GM18507 (cell line): ENCODE measurements around the gene MTM1.

Experiments used
- DNase-seq: peaks from one replicate; pipeline ENCODE4 v3.0.0; 2011; ENCODE audit warnings: low read depth; ENCODE audit not compliant: insufficient read length; ENCODE audit errors: extremely low spot score
- FAIRE-seq: peaks from 2 replicates; lab custom pipeline; 2011; peaks lifted over from hg19 to GRCh38; lab: Jason Lieb, UNC

The MTM1 gene

GRCh38 chrX:150696331-150696730 is 127.9 kb downstream of the MTM1 start:
- peak; percentile 75 for FAIRE-seq
- DNase-seq = no peak

GRCh38 chrX:150696866-150697265 is 128.4 kb downstream of the MTM1 start:
- peak; percentile 78 for FAIRE-seq

GRCh38 chrX:150697641-150698040 is 129.2 kb downstream of the MTM1 start:
- FAIRE-seq (no peak), DNase-seq (no peak)

More at GRCh38 chrX:150696866-150697265, 128.4 kb downstream of the MTM1 start:
- DNase-seq = no peak

GRCh38 chrX:150698981-150699380 is 130.6 kb downstream of the MTM1 start:
- DNase-seq (no peak), FAIRE-seq (no peak)

- DNase-seq = no peak
- no peak for FAIRE-seq
Measured at GRCh38 chrX:150700107-150700506, 131.7 kb downstream of the MTM1 start.

GRCh38 chrX:150701377-150701776 is 133.0 kb downstream of the MTM1 start:
- no peak for DNase-seq
- no peak for FAIRE-seq

GRCh38 chrX:150702966-150703694 is 134.7 kb downstream of the MTM1 start:
- FAIRE-seq (no peak), DNase-seq (no peak)

GRCh38 chrX:150703695-150703974 is 135.2 kb downstream of the MTM1 start:
- DNase-seq (no peak), FAIRE-seq (no peak)

- no peak for FAIRE-seq
- DNase-seq = no peak
Measured at GRCh38 chrX:150704030-150704613, 135.7 kb downstream of the MTM1 start.

GRCh38 chrX:150712619-150713018 is 144.2 kb downstream of the MTM1 start:
- no peak for FAIRE-seq
- DNase-seq = no peak

GRCh38 chrX:150715184-150715583 is 146.8 kb downstream of the MTM1 start:
- no peak for DNase-seq
- FAIRE-seq = no peak

GRCh38 chrX:150719621-150720020 is 151.2 kb downstream of the MTM1 start:
- DNase-seq (no peak), FAIRE-seq (no peak)
